Left renal cortex interstitium (tissue), 4 donors: ENCODE data around the gene ARSD. TPM values are rescaled to one million over a fixed set of nuclear protein-coding genes. Genes with fewer than 3 reads are reported as not detected.
A peak's percentile ranks its signal among the peaks of the same experiment; 100 is the strongest.
"Not testable (repeated sequence)": the region's sequence is repeated elsewhere in the genome, so short reads cannot be mapped to it uniquely, and the experiment has no call there.

Experiments used
- DNase-seq, 4 donors: peaks; one replicate each; pipeline ENCODE4 v3.0.0-alpha.2; 2013; ENCODE audit warnings: low read depth in 4 of 4, low spot score in 2 of 4, missing footprints in 1 of 4
- polyA plus RNA-seq, 4 donors: library from polyadenylated mRNA; unstranded; fragments of 120-200 nt; gene quantifications; one replicate each; pipeline ENCODE4 v1.2.1, GENCODE V29; 2013; ENCODE audit not compliant: insufficient read length in 4 of 4

ARSD gene
- polyA plus RNA-seq, 4 donors, result 49.1 to 55.5 (median 52.1) TPM

DNA sequence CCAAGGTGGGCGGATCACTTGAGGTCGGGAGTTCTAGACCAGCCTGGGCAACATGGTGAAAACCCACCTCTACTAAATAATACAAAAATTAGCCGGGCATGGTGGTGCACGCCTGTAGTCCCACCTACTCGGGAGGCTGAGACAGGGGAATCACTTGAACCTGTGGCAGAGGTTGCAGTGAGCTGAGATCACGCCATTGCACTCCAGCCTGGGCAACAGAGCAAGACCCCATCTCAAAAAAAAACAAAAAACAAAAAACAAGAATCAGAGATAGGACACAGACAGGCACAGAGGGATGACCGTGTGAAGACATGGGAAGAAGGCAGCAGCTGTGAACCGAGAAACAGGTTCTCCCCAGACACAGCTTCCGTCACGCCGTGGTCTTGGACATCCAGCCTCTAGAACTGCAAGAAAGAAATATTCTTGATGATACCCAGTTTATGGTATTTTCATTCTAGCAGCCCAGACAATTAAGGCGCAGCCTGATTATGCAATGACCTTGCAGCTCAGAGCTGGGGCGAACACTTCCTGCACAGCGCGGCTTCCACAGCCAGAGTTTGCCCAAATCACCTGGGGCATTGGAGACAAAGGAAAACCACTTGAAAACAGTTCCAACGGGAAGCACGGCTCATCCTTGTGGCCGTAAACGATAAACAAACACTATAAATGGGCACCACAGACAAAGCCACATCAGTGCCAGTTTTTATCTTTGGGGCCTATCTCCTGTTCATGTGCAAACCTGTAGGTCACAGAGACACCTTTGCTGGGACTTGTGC lies 4.2 kb upstream of the ARSD start:
- DNase-seq, result no peak

GRCh38 chrX:2931612-2932011 lies 2.5 kb upstream of the ARSD start:
- no peak for DNase-seq

GRCh38 chrX:2931155-2931554 lies 2.0 kb upstream of the ARSD start:
- no peak for DNase-seq

DNA sequence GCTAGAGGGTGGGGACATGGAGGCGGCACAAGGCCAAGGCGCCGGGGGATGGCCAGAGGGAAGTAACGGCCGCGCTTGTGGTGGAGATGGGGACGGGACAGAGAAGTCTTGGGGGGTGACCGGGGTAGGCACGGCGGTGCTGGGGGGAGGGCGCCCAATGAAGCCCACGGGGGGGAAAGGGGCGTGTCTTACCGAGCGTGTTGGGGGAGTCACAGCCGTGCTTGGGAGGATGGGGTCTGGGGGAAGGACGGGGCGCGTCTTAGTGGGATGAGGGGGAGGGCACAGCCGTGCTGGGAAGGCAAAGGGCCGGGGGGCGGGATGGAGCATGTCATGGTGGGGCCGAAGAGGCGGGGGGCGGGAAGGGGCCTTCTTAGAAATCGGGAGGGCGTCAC lies 952 bp downstream of the ARSD start:
- DNase-seq, result peak in 3 of 4 donors; percentile 11 to 45 (median 36)

DNA sequence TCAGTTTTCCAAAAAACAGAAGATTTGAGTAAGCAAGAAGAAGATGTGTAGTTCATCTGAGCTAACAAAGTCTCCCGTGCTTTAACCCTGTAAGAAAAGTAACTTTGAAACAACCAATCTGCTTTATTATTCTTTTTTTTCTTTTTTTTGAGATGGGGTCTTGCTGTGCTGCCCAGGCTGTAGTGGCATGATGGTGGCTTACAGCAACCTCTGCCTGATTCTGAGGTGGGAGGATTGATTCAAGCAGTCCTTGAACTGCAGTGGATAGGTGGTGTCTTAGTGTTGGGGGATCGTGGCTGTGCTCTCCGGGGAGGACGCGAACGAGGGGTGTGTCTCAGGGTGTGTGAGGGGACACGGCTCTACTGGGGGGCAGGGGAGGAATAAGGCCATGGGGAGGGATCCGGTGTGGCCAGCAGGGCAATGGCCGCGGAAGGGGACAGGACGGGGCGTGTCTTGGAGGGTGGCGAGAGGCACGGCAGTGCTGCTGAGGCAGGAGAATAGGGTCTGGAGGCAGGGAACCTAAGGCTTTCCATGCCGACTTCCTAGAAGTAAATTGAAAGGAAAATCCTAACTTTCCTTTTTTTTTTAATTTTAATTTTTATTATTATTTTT lies 2.4 kb downstream of the ARSD start:
- DNase-seq, result no peak

DNA sequence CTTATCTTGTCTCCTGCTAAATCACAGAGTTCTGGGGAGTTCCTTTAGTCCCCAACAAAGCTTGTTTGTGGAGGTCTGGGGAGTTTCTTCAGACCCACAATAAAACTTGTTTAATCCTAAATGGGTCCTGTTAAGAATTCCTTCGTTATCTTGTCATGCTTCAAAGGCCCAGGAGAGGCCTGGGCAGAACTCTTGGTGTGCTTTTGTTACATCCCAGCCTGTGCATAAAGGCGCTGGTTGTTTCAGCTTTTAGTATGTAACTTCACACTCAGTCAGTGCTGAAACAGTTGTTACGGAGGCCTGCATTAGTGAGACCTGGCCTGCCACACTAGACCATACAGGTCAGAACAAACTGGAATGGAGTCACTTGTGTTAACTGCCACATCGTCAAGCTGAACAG lies 2.9 kb downstream of the ARSD start:
- DNase-seq, result not testable (repeated sequence)

DNA sequence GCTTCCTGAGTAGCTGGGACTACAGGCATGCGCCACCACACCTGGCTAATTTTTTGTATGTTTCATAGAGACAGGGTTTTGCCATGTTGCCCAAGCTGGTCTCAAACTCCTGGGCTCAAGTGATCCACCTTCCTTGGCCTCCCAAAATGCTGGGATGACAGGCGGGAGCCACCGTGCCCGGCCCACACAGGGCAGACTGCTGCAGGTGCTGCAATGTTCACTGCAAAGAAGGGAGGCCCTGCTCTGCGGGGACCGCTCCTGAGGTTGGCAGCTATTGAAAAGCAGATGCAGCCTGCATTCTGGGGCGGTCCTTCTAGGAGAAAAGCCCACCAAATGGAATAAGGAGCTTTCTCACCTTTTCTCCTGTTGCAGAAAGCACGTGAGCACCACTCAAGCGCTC lies 5.0 kb downstream of the ARSD start:
- DNase-seq, result no peak

- no peak for DNase-seq
These were observed 7.4 kb downstream of the ARSD start for GRCh38 chrX:2921750-2922149.

DNA sequence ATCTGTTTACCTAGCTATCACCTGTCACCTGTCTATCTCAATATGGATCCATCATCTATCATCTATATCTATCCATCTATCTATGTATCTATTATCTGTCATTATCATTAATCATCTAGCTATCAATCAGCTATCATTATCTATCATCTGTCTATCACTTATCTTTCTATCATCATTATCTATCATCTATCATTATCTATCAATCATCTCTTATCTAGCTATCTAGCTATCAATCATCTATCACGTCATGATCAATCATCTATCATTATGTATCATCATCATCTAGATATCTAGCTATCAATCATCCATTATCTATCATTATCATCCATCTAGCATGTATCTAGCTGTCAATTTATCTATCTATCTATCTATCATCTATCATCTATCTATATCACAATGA lies 7.9 kb downstream of the ARSD start:
- DNase-seq, result no peak

GRCh38 chrX:2917767-2918166 lies 11.4 kb downstream of the ARSD start:
- no peak for DNase-seq

- DNase-seq, result no peak
These were observed 16.0 kb downstream of the ARSD start for GRCh38 chrX:2913118-2913517.

GRCh38 chrX:2910109-2910508 lies 19.0 kb downstream of the ARSD start:
- no peak for DNase-seq

DNA sequence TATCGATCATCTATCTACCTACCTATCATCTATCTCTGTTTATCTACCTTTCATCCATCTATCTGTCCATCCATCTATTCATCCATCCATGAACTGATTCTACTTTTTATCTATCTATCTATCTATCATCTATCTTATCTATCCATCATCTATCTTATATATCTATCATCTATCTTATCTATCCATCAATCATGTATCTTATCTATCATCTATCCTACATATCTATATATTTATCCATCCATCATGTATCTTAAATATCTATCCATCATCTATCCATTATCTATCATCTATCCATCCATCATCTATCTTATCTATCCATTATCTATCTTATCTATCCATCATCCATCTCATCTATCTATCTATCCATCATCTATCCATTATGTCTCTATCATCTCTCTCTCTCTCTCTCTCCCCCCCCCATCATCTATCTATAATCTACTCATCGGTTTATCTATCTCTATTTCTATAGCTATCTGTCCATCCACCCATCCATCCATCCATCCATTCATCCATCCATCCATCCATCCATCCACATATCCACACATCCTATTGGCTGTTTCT lies 20.9 kb downstream of the ARSD start:
- DNase-seq, result no peak

DNA sequence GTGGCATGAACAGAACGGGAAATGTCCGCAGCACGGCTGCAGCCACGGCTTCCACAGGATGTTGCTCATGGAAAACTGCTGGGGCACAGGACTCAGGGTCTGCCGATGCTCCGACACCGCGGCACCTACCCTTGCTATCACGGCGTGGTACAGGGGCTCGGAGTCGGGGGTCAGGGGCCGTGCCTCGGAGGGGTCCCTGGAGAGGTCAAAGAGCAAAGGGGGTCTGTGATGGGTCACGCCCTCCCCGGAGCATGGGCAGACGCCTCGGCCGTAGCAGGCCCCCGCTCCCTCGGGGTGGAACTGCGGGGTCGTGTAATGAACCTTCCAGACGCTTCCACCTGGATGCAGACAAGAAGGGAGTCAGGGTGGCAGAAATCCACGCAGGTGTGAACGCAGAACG lies 21.8 kb downstream of the ARSD start:
- no peak for DNase-seq

DNA sequence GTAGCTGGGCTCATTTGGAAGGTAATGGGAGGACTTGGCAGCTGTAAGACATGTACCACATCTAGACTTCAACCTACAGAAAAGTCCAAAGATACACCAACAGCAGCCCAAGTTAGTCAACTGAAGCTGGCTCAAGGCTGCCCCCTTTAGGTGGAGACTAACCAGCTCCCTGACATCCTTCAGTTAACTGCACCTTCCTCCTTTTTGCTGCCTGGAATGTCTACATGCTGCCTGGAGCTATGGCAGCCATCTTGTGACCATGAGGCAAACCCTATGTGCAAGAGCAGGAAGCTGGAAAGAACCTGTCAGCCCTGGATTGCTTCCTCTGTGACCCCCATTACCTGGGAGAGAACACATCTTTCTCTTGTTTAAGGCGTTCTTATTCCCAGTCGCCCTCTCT lies 25.8 kb downstream of the ARSD start:
- DNase-seq, result no peak

DNA sequence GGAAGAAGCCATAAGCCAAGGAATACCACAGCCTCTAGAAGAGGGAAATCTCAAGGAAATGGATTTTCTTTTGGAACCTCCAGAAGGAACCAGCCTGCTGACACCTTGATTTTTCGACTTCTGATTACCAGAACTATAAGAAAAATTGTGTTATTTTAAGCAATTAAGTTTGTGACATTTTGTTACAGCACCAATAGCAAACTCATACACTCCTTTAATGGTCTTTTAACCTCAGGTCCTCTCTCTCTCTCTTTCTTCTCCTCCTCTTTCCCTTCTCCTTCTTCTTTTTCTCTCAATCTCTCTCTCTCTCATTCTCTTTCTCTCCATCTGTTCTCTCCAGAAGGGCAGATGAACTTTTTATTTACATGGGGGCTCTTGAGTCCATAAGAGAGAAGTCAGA lies 26.3 kb downstream of the ARSD start:
- no peak for DNase-seq

DNA sequence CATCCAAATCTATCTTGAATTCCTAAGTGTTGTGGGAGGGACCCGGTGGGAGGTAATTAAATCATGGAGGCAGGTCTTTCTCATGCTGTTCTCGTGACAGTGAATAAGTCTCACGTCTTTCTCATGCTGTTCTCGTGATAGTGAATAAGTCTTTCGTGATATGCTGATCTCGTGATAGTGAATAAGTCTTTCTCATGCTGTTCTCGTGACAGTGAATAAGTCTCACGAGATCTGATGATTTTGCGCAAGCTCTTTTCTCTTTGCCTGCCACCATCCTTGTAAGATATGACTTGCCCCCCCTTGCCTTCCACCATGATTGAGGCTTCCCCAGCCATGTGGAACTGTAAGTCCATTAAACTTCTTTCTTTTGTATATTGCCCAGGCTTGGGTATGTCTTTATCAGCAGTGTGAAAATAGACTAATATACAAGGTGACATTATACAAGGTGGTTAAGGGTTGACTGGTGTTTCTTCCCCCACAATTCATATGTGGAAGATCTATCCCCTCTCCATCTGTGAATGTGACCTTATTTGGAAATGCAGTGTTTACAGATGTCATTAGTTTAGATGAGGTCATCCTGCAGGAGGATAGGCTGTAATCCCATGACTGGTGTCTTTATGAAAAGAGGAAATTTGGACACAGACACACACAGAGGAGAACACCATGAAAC lies 27.6 kb downstream of the ARSD start:
- DNase-seq, result no peak

- no peak for DNase-seq
These were observed 30.2 kb downstream of the ARSD start for GRCh38 chrX:2898846-2899512.

DNA sequence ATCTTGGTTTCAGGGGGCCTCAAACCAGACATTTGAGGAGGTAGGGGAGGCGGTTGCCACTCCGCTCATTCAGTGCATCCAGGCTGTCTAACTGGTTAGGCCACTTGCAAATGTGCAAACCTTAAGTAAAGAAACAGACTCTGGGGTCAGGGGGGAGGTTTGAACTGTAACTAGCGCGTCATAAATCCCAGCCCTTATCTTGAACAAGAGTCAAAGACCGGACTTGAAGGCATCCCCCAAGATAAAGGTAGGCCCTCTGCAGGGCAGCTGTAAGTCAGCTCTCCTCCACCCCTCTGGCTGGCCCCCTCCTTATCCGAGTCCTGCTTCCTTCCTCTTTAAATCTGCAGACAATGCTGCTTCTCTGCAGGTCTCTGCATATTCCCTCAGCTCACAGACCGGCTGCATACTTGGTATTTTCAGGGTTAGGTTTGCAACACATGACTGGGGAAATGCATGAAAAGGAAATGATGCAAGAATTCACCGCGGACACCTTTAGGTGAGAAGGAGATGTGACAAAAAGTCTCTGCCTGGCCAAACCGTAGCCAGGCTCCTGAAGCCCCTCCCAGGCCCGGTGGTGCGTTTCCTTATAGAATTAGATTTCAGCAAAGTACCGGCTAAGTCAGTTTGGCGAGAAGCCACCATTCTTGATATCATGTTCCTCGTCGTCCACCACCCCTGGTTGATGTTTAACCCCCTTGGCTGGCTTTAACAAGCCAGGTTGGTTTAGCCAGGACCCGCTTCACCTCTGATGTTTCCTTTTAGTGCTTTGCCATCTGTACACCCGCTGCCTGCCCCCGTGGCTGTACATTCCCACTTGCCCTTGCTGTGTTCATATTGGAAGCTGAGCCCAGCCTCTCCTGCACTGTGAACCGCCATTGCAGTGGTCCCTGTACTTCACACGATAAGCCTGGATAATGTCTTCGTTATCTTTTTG lies 31.2 kb downstream of the ARSD start:
- DNase-seq, result not testable (repeated sequence)

DNA sequence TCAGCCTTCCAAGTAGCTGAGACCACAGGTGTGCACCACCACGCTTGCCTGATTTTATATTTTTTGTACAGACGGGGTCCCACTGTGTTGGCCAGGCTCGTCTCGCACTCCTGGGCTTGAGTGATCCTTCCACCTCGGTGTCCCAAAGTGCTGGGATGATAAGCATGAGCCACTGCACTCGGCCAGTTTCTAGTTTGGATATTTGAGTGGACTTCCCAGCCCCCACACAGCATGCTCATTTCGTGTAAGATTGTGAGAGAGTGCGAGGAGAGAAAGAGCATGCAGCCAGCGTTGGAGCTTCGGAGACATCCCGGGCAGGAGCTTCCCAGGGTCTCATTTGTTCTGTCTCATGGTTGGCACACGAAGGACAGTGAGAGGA lies 31.8 kb downstream of the ARSD start:
- no peak for DNase-seq
